Brain microvascular endothelial cell (primary cell): Measurements from ENCODE around the gene SMAD6.

ENCODE experiments used
- DNase-seq: peaks from one replicate; pipeline ENCODE4 v3.0.0-alpha.2; 2020
- H3K27ac ChIP-seq: fragments of 250-450 bp; sonication (Bioruptor Pico); 2 replicates; pipeline ENCODE4 v1.5.1; 2020; ENCODE audit warnings: mild to moderate bottlenecking, moderate library complexity
- H3K27me3 ChIP-seq: fragments of 250-450 bp; sonication (Bioruptor Pico); replicated peaks from 2 replicates; pipeline ENCODE4 v1.5.1; 2020; ENCODE audit warnings: mild to moderate bottlenecking
- H3K36me3 ChIP-seq: fragments of 250-450 bp; sonication (Bioruptor Pico); replicated peaks from 2 replicates; pipeline ENCODE4 v1.5.1; 2020; ENCODE audit warnings: mild to moderate bottlenecking
- H3K4me3 ChIP-seq: 2 replicates; pipeline ENCODE4 v1.5.1; 2011; ENCODE audit warnings: low read depth, mild to moderate bottlenecking, control low read depth, low read length, moderate library complexity
- in situ Hi-C: cut with HindIII; loops from 2 replicates; pipeline ENCODE4 v1.10.0; 2017; ENCODE audit warnings: low sequenced_read_pairs, low pct_ligation_motif_present
- TF ChIP-seq, protein P1 (sequence below): IDR thresholded peaks from 2 replicates; pipeline ENCODE4 v1.5.1; 2011; ENCODE audit warnings: low read depth, mild to moderate bottlenecking, moderate library complexity, low read length, control low read depth, inconsistent platforms; ENCODE audit errors: missing control alignments

The SMAD6 gene

GRCh38 chr15:66829551-66830121 lies 127.6 kb downstream of the SMAD6 start:
- TF ChIP-seq, protein P1, sequence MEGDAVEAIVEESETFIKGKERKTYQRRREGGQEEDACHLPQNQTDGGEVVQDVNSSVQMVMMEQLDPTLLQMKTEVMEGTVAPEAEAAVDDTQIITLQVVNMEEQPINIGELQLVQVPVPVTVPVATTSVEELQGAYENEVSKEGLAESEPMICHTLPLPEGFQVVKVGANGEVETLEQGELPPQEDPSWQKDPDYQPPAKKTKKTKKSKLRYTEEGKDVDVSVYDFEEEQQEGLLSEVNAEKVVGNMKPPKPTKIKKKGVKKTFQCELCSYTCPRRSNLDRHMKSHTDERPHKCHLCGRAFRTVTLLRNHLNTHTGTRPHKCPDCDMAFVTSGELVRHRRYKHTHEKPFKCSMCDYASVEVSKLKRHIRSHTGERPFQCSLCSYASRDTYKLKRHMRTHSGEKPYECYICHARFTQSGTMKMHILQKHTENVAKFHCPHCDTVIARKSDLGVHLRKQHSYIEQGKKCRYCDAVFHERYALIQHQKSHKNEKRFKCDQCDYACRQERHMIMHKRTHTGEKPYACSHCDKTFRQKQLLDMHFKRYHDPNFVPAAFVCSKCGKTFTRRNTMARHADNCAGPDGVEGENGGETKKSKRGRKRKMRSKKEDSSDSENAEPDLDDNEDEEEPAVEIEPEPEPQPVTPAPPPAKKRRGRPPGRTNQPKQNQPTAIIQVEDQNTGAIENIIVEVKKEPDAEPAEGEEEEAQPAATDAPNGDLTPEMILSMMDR: no peak
- no peaks in the 10 kb centered on the region for H3K27me3 ChIP-seq
- in situ Hi-C loops: no loop called here
- no peak overlapping the region for H3K4me3 ChIP-seq
- no peak for DNase-seq
- H3K36me3 ChIP-seq: no peaks in the 10 kb centered on the region
- no peak overlapping the region for H3K27ac ChIP-seq

DNA sequence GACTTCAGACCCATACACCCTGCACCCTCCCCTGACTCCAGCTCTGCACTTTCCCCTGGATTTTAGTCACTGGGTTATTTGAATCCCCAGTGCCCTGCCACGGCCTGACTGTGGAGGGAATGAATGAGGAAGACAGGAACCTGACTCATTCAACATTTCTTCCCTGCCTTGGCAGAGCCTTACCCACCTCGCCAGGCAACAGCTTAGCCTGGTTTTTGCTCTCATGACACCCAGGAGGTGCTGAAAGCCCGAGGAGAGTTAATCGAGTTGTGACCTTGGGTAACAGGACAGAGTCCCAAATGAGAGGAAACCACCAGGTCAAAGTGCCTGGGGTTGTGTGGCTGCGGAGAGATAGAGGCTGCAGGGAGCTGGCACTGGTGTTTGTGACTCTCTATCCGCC lies 128.3 kb downstream of the SMAD6 start:
- Histone ChIP-seq H3K4me3 (no peak overlapping the region), H3K36me3 (no peaks in the 10 kb centered on the region), H3K27me3 (no peaks in the 10 kb centered on the region), H3K27ac (no peak overlapping the region)
- in situ Hi-C loops: no loop called here
- DNase-seq: peak; percentile 20
- TF ChIP-seq, protein P1: no peak

DNA sequence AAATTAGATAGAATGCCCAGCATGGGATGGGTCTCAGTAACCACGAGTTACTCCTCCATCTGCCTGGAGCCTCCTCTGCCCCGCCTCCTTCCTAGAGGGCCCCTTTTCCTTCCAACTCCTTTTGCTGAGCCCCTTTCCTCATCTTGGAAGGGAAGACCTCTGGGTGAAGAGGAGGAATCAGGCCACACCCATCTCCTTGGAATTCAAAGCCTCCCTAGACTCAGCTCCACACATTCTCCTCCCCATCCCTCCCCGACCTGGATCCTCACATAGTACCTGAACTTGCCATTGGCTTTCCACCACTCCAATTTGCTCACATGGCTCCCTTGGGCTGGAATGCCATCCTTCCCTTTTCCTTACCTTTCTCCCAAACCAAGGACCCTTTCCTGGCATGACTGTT lies 128.8 kb downstream of the SMAD6 start:
- Histone ChIP-seq H3K27me3 (no peaks in the 10 kb centered on the region), H3K4me3 (no peak overlapping the region), H3K36me3 (no peaks in the 10 kb centered on the region), H3K27ac (no peak overlapping the region)
- DNase-seq: no peak
- TF ChIP-seq, protein P1: no peak
- in situ Hi-C loops: no loop called here

GRCh38 chr15:66831289-66831688 lies 129.3 kb downstream of the SMAD6 start:
- TF ChIP-seq, protein P1: no peak
- H3K36me3 ChIP-seq: no peaks in the 10 kb centered on the region
- in situ Hi-C loops: no loop called here
- H3K4me3 ChIP-seq: no peak overlapping the region
- DNase-seq: no peak
- H3K27ac ChIP-seq: no peak overlapping the region
- H3K27me3 ChIP-seq: no peaks in the 10 kb centered on the region

DNA sequence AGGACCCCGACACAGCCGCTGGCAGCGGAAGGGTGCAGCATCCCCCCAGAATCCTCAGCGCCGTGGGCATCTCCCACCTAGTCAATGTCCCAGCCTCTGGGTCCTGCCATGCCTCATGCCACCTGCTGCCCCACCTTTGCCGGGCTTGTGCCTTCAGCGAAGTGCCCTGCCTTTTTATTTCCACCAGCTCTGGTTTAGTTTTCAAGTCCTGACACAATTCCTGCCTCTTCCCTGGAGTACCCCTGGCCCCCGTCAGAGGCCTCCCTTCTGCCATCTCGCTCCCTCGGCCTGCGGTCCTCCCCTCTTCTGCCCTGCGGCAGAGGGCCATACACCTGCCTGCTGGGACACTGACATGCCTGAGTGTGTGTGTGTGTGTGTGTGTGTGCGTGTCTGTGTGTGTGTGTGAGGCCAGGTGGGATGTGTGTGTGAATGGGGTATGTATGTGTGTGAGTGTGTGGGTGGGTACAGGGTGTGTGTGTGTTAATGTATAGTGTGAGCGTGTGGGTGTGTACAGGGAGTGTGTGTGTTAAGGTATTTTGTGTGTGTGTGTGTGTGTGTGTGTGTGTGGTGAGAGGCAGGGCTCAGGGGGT lies 129.9 kb downstream of the SMAD6 start:
- DNase-seq: no peak
- Histone ChIP-seq H3K27ac (no peak overlapping the region), H3K4me3 (no peak overlapping the region), H3K27me3 (no peaks in the 10 kb centered on the region), H3K36me3 (no peaks in the 10 kb centered on the region)
- TF ChIP-seq, protein P1: no peak
- in situ Hi-C loops: no loop called here
